HEK293 (cell line): Measurements from ENCODE around the gene MAP3K5.

ENCODE experiments used
- HOXA7 ChIP-seq: sonication (generic); formaldehyde crosslinking; IDR thresholded peaks from 2 replicates; pipeline ENCODE4 v1.8.1; 2022; ENCODE audit warnings: missing genetic modification reagents, borderline replicate concordance
- ZBTB1 ChIP-seq: fragments of 450-650 bp; formaldehyde crosslinking; IDR thresholded peaks from 2 replicates; pipeline ENCODE4 v1.5.1; 2016; ENCODE audit warnings: missing biosample characterization, missing genetic modification characterization
- ZBTB8A ChIP-seq: fragments of 450-650 bp; formaldehyde crosslinking; IDR thresholded peaks from 2 replicates; pipeline ENCODE4 v1.5.1; 2016; ENCODE audit warnings: missing biosample characterization, missing genetic modification characterization
- ZNF10 ChIP-seq: fragments of 450-650 bp; formaldehyde crosslinking; IDR thresholded peaks from 2 replicates; pipeline ENCODE4 v1.5.1; 2017; ENCODE audit warnings: missing biosample characterization, missing genetic modification characterization
- ZNF202 ChIP-seq: fragments of 450-650 bp; formaldehyde crosslinking; IDR thresholded peaks from 2 replicates; pipeline ENCODE4 v1.5.1; 2016; ENCODE audit warnings: missing biosample characterization, missing genetic modification characterization, borderline replicate concordance
- ZNF274 ChIP-seq, 2 experiments: fragments of 200-500 bp in 1 of 2; fragments of 450-650 bp in 1 of 2; sonication (Bioruptor generic) in 1 of 2; formaldehyde crosslinking in 1 of 2; IDR thresholded peaks; 2 replicates each; pipeline versions ENCODE4 v1.5.1 to v1.6.1; 2014 to 2016; ENCODE audit warnings: borderline replicate concordance in 1 of 2, inconsistent platforms in 1 of 2, low read length in 1 of 2, missing biosample characterization in 1 of 2, missing genetic modification characterization in 1 of 2
- ZNF324 ChIP-seq: fragments of 450-650 bp; formaldehyde crosslinking; IDR thresholded peaks from 2 replicates; pipeline ENCODE4 v1.5.1; 2016; ENCODE audit warnings: missing biosample characterization, missing genetic modification characterization
- TF ChIP-seq, protein P1 (sequence below): fragments of 450-650 bp; formaldehyde crosslinking; IDR thresholded peaks from 2 replicates; pipeline ENCODE4 v1.5.1; 2016; ENCODE audit warnings: missing biosample characterization, missing genetic modification characterization

DNA sequence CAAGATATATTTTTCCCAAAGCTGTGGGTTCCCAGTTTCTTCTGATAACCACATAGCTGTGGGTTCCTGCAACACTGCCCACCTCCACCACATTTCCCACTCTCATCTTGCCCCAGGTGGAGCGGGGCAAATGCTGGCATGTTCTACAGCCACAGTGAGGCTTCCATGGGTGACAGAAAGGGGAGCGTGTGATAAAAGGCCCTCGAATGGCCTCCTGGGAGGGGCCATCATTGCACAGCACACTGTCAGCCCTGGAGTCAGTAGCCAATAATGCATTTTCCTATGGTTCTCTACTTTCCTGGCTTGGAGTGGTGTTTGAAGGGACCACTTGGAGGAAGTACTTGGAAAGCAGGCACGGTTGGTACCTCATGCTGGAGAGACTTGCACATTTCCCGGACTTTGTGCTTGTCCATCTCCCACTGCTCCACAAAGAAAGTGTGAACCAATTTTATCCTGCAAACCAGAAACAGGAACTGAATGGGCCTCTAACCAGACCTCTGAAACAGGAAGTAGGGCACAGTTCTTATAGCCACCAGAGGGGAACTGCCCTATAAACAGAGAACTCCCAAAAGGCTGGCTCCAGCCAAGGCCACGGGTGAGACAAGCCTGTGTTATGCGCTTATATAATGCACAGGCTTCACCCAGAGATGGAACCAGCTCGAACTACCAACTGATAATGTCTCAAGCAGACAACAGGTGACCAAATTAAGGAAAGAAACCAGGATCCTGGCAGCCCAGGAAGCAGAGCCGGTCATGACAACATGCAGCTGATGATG is 8.6 kb downstream of the MAP3K5 start:
- TF ChIP-seq, protein P1, sequence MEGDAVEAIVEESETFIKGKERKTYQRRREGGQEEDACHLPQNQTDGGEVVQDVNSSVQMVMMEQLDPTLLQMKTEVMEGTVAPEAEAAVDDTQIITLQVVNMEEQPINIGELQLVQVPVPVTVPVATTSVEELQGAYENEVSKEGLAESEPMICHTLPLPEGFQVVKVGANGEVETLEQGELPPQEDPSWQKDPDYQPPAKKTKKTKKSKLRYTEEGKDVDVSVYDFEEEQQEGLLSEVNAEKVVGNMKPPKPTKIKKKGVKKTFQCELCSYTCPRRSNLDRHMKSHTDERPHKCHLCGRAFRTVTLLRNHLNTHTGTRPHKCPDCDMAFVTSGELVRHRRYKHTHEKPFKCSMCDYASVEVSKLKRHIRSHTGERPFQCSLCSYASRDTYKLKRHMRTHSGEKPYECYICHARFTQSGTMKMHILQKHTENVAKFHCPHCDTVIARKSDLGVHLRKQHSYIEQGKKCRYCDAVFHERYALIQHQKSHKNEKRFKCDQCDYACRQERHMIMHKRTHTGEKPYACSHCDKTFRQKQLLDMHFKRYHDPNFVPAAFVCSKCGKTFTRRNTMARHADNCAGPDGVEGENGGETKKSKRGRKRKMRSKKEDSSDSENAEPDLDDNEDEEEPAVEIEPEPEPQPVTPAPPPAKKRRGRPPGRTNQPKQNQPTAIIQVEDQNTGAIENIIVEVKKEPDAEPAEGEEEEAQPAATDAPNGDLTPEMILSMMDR (tag by site-specific recombination) = no peak
- TF ChIP-seq ZNF10 (tag by site-specific recombination) (no peak), ZNF324 (no peak), ZNF202 (tag by site-specific recombination) (no peak), ZNF274 (IDR thresholded peaks at IDR 0.05; ENCODE audit: low read length) (no peak), ZNF274 (tag by site-specific recombination; IDR thresholded peaks at IDR 0.05; ENCODE audit: borderline replicate concordance) (no peak), HOXA7 (CRISPR knock-in tag) (no peak), ZBTB1 (tag by site-specific recombination) (no peak), ZBTB8A (tag by site-specific recombination) (no peak)
